ENCODE data around the gene MACROD1.

The MACROD1 gene

GRCh38 chr11:64204464-64204989, 38.6 kb upstream of the MACROD1 start:
- H3K27me3 ChIP-seq (ENCODE audit: control insufficient read depth in 1 of 2, insufficient read depth in 2 of 2, low read length in 2 of 2) = no peaks in the 10 kb centered on the region
- H3K9me3 ChIP-seq (ENCODE audit: control insufficient read depth in 2 of 2, low read length in 2 of 2) = no peaks in the 10 kb centered on the region
- no peak overlapping the region for H3K9ac ChIP-seq (ENCODE audit: low read length in 2 of 2)
- peaks cover 39 to 44% of the 10 kb centered on the region in 2 donors for H3K36me3 ChIP-seq (ENCODE audit: control insufficient read depth in 2 of 2, insufficient read depth in 2 of 2, low read length in 2 of 2)
- no peak overlapping the region for H3K4me3 ChIP-seq (ENCODE audit: low read length in 2 of 2)
- peaks cover 24% of the 10 kb centered on the region for H3K4me1 ChIP-seq (ENCODE audit: control insufficient read depth, insufficient read depth, low read length)
- H3K27ac ChIP-seq (ENCODE audit: low read length) = peak overlapping the region; percentile 31

GRCh38 chr11:64204080-64204440, 38.1 kb upstream of the MACROD1 start:
- no peak overlapping the region for H3K27ac ChIP-seq (ENCODE audit: low read length)
- no peak overlapping the region for H3K4me3 ChIP-seq (ENCODE audit: low read length in 2 of 2)
- peaks cover 39 to 44% of the 10 kb centered on the region in 2 donors for H3K36me3 ChIP-seq (ENCODE audit: control insufficient read depth in 2 of 2, insufficient read depth in 2 of 2, low read length in 2 of 2)
- H3K9ac ChIP-seq (ENCODE audit: low read length in 2 of 2) = no peak overlapping the region
- H3K4me1 ChIP-seq (ENCODE audit: control insufficient read depth, insufficient read depth, low read length) = peaks cover 24% of the 10 kb centered on the region
- H3K27me3 ChIP-seq (ENCODE audit: control insufficient read depth in 1 of 2, insufficient read depth in 2 of 2, low read length in 2 of 2) = no peaks in the 10 kb centered on the region
- no peaks in the 10 kb centered on the region for H3K9me3 ChIP-seq (ENCODE audit: control insufficient read depth in 2 of 2, low read length in 2 of 2)

GRCh38 chr11:64203421-64204079, 37.6 kb upstream of the MACROD1 start:
- peaks cover 21% of the 10 kb centered on the region for H3K4me1 ChIP-seq (ENCODE audit: control insufficient read depth, insufficient read depth, low read length)
- H3K27me3 ChIP-seq (ENCODE audit: control insufficient read depth in 1 of 2, insufficient read depth in 2 of 2, low read length in 2 of 2) = no peaks in the 10 kb centered on the region
- peaks cover 39 to 44% of the 10 kb centered on the region in 2 donors for H3K36me3 ChIP-seq (ENCODE audit: control insufficient read depth in 2 of 2, insufficient read depth in 2 of 2, low read length in 2 of 2)
- no peak overlapping the region for H3K27ac ChIP-seq (ENCODE audit: low read length)
- H3K9ac ChIP-seq (ENCODE audit: low read length in 2 of 2) = no peak overlapping the region
- no peak overlapping the region for H3K4me3 ChIP-seq (ENCODE audit: low read length in 2 of 2)
- H3K9me3 ChIP-seq (ENCODE audit: control insufficient read depth in 2 of 2, low read length in 2 of 2) = no peaks in the 10 kb centered on the region

- no peak overlapping the region for H3K9ac ChIP-seq (ENCODE audit: low read length in 2 of 2)
- H3K36me3 ChIP-seq (ENCODE audit: control insufficient read depth in 2 of 2, insufficient read depth in 2 of 2, low read length in 2 of 2) = peaks cover 39 to 44% of the 10 kb centered on the region in 2 donors
- H3K4me1 ChIP-seq (ENCODE audit: control insufficient read depth, insufficient read depth, low read length) = peaks cover 15% of the 10 kb centered on the region
- H3K9me3 ChIP-seq (ENCODE audit: control insufficient read depth in 2 of 2, low read length in 2 of 2) = no peaks in the 10 kb centered on the region
- no peak overlapping the region for H3K27ac ChIP-seq (ENCODE audit: low read length)
- H3K4me3 ChIP-seq (ENCODE audit: low read length in 2 of 2) = no peak overlapping the region
- H3K27me3 ChIP-seq (ENCODE audit: control insufficient read depth in 1 of 2, insufficient read depth in 2 of 2, low read length in 2 of 2) = no peaks in the 10 kb centered on the region
These were observed 37.1 kb upstream of the MACROD1 start for GRCh38 chr11:64202992-64203391.

- Histone ChIP-seq H3K9me3 (ENCODE audit: control insufficient read depth in 2 of 2, low read length in 2 of 2) (no peaks in the 10 kb centered on the region), H3K27me3 (ENCODE audit: control insufficient read depth in 1 of 2, insufficient read depth in 2 of 2, low read length in 2 of 2) (no peaks in the 10 kb centered on the region), H3K4me1 (ENCODE audit: control insufficient read depth, insufficient read depth, low read length) (peaks cover 10% of the 10 kb centered on the region), H3K4me3 (ENCODE audit: low read length in 2 of 2) (no peak overlapping the region), H3K9ac (ENCODE audit: low read length in 2 of 2) (no peak overlapping the region), H3K27ac (ENCODE audit: low read length) (no peak overlapping the region), H3K36me3 (ENCODE audit: control insufficient read depth in 2 of 2, insufficient read depth in 2 of 2, low read length in 2 of 2) (peaks cover 52 to 53% of the 10 kb centered on the region in 2 donors)
These were observed 35.6 kb upstream of the MACROD1 start for GRCh38 chr11:64201543-64201942.

- Histone ChIP-seq H3K4me3 (ENCODE audit: low read length in 2 of 2) (no peak overlapping the region), H3K9me3 (ENCODE audit: control insufficient read depth in 2 of 2, low read length in 2 of 2) (no peaks in the 10 kb centered on the region), H3K9ac (ENCODE audit: low read length in 2 of 2) (no peak overlapping the region), H3K27ac (ENCODE audit: low read length) (no peak overlapping the region), H3K36me3 (ENCODE audit: control insufficient read depth in 2 of 2, insufficient read depth in 2 of 2, low read length in 2 of 2) (peaks cover 68% of the 10 kb centered on the region in 2 donors), H3K4me1 (ENCODE audit: control insufficient read depth, insufficient read depth, low read length) (no peaks in the 10 kb centered on the region), H3K27me3 (ENCODE audit: control insufficient read depth in 1 of 2, insufficient read depth in 2 of 2, low read length in 2 of 2) (no peaks in the 10 kb centered on the region)
These were observed 32.6 kb upstream of the MACROD1 start for GRCh38 chr11:64198511-64198910.

GRCh38 chr11:64196626-64197025, 30.7 kb upstream of the MACROD1 start:
- Histone ChIP-seq H3K9me3 (ENCODE audit: control insufficient read depth in 2 of 2, low read length in 2 of 2) (no peaks in the 10 kb centered on the region), H3K27me3 (ENCODE audit: control insufficient read depth in 1 of 2, insufficient read depth in 2 of 2, low read length in 2 of 2) (no peaks in the 10 kb centered on the region), H3K9ac (ENCODE audit: low read length in 2 of 2) (no peak overlapping the region), H3K27ac (ENCODE audit: low read length) (no peak overlapping the region), H3K4me1 (ENCODE audit: control insufficient read depth, insufficient read depth, low read length) (no peaks in the 10 kb centered on the region), H3K36me3 (ENCODE audit: control insufficient read depth in 2 of 2, insufficient read depth in 2 of 2, low read length in 2 of 2) (peaks cover 60 to 64% of the 10 kb centered on the region in 2 donors), H3K4me3 (ENCODE audit: low read length in 2 of 2) (no peak overlapping the region)

- H3K27ac ChIP-seq (ENCODE audit: low read length) = no peak overlapping the region
- H3K36me3 ChIP-seq (ENCODE audit: control insufficient read depth in 2 of 2, insufficient read depth in 2 of 2, low read length in 2 of 2) = peaks cover 38 to 47% of the 10 kb centered on the region in 2 donors
- H3K9me3 ChIP-seq (ENCODE audit: control insufficient read depth in 2 of 2, low read length in 2 of 2) = no peaks in the 10 kb centered on the region
- no peak overlapping the region for H3K4me3 ChIP-seq (ENCODE audit: low read length in 2 of 2)
- no peak overlapping the region for H3K9ac ChIP-seq (ENCODE audit: low read length in 2 of 2)
- H3K27me3 ChIP-seq (ENCODE audit: control insufficient read depth in 1 of 2, insufficient read depth in 2 of 2, low read length in 2 of 2) = no peaks in the 10 kb centered on the region
- no peaks in the 10 kb centered on the region for H3K4me1 ChIP-seq (ENCODE audit: control insufficient read depth, insufficient read depth, low read length)
These were observed 26.5 kb upstream of the MACROD1 start for GRCh38 chr11:64192434-64192833.

GRCh38 chr11:64186492-64187165, 20.7 kb upstream of the MACROD1 start:
- Histone ChIP-seq H3K9me3 (ENCODE audit: control insufficient read depth in 2 of 2, low read length in 2 of 2) (no peaks in the 10 kb centered on the region), H3K36me3 (ENCODE audit: control insufficient read depth in 2 of 2, insufficient read depth in 2 of 2, low read length in 2 of 2) (no peaks in the 10 kb centered on the region), H3K27me3 (ENCODE audit: control insufficient read depth in 1 of 2, insufficient read depth in 2 of 2, low read length in 2 of 2) (no peaks in the 10 kb centered on the region), H3K9ac (ENCODE audit: low read length in 2 of 2) (no peak overlapping the region), H3K4me3 (ENCODE audit: low read length in 2 of 2) (no peak overlapping the region), H3K27ac (ENCODE audit: low read length) (peak overlapping the region; percentile 41), H3K4me1 (ENCODE audit: control insufficient read depth, insufficient read depth, low read length) (peaks cover 26% of the 10 kb centered on the region)

- peak within 1 kb of the TSS; percentile 91 for H3K27ac ChIP-seq (ENCODE audit: low read length)
- peak within 1 kb of the TSS; percentile 81 to 86 for H3K4me3 ChIP-seq (ENCODE audit: low read length in 2 of 2)
- H3K9me3 ChIP-seq (ENCODE audit: control insufficient read depth in 2 of 2, low read length in 2 of 2) = no peaks in the 10 kb centered on the region
- no peaks in the 10 kb centered on the region for H3K27me3 ChIP-seq (ENCODE audit: control insufficient read depth in 1 of 2, insufficient read depth in 2 of 2, low read length in 2 of 2)
- peaks cover 34% of the 10 kb centered on the region for H3K4me1 ChIP-seq (ENCODE audit: control insufficient read depth, insufficient read depth, low read length)
- no peaks in the 10 kb centered on the region for H3K36me3 ChIP-seq (ENCODE audit: control insufficient read depth in 2 of 2, insufficient read depth in 2 of 2, low read length in 2 of 2)
- peak within 1 kb of the TSS; percentile 85 to 87 for H3K9ac ChIP-seq (ENCODE audit: low read length in 2 of 2)
These were observed 20.0 kb upstream of the MACROD1 start, which contains the start of gene STIP1 for GRCh38 chr11:64185693-64186491. TSS of gene STIP1 (plus strand) at chr11:64186171. CDS start at chr11:64186262, 91 bp downstream.
